ENCODE measurements around the gene ARL8A. TPM values are rescaled to one million over a fixed set of nuclear protein-coding genes. Genes with fewer than 3 reads are reported as not detected.

ARL8A gene
- total RNA-seq, 2 donors from 2014 or later = 30.3 to 57.0 TPM

DNA sequence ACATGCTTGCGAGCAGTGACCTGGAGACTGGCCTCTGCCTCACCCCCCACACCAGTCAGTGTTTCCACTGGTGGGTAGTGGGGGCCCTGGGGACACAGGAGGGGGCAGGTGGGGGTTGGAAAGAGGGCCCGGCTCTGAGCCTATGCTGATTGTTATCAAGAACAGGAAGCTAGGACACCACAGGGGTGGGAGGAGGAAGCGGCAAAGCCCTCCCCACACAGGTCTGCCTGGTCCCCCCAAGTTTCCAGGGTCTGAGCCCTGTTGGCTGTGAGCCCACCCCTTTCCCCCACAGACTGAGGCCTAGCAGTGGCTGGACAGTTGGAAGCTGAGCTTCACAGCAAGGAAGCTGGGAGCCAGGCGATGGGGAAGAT lies 17.5 kb upstream of the ARL8A start:
- intact Hi-C loops (cut with DNase I) = no loop called here
- no peak overlapping the region for H3K4me3 ChIP-seq

DNA sequence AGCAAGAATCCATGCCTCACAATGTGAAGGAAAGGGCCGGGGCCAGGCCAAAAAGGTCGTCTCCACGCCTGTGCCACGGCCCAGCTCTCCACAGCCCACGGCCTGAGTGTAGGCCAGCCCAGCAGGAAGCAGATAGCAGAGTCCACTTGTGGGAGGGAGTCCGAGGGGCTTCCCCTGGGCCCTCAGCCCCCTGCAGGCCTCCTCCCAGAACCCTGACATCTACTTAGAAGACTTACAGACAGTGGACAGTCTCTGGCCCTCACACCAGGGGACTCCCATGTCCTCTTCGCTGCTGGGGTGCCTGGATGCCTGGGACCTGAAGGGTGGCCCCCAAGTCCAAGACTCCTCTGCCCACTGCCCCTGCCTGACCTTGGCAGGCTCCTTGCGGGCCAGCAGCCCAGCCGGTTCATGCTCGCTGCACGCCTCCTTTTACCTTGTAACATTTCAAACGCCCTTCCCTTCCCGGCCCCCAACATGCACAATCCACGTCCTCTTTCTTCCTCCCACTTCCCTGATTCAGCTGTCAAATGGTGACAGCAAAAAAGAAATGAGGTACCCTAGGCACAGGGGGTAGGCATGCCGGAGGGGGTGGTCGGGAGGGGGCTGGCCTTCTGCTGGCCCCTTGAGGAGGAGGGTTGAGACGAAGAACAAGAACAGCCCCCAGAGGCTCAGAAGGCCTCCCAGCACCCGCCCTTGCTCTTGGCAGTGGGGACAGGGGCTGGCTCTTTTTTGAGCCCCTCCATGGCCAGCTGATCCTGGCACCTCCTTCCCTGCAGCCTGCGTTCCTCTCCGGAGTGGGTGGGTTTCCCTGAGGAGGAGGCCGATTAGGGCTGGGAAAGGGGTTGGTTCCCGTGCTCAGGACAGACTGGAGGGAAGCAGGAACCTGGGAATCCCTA lies 16.9 kb upstream of the ARL8A start:
- Histone ChIP-seq H3K9ac (ENCODE audit: low read depth in 2 of 2, low read length in 2 of 2) (peak overlapping the region; percentile 47 to 73), H3K4me1 (no peaks in the 10 kb centered on the region), H3K9me3 (no peaks in the 10 kb centered on the region), H3K4me3 (no peak overlapping the region), H3K27me3 (no peaks in the 10 kb centered on the region), H3K36me3 (no peaks in the 10 kb centered on the region), H3K27ac (peak overlapping the region; percentile 27)
- TF ChIP-seq, protein P1, sequence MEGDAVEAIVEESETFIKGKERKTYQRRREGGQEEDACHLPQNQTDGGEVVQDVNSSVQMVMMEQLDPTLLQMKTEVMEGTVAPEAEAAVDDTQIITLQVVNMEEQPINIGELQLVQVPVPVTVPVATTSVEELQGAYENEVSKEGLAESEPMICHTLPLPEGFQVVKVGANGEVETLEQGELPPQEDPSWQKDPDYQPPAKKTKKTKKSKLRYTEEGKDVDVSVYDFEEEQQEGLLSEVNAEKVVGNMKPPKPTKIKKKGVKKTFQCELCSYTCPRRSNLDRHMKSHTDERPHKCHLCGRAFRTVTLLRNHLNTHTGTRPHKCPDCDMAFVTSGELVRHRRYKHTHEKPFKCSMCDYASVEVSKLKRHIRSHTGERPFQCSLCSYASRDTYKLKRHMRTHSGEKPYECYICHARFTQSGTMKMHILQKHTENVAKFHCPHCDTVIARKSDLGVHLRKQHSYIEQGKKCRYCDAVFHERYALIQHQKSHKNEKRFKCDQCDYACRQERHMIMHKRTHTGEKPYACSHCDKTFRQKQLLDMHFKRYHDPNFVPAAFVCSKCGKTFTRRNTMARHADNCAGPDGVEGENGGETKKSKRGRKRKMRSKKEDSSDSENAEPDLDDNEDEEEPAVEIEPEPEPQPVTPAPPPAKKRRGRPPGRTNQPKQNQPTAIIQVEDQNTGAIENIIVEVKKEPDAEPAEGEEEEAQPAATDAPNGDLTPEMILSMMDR (IDR thresholded peaks at IDR 0.05) = no peak
- no peak for DNase-seq
- intact Hi-C loops (cut with DNase I) = no loop called here

More for the DNA sequence above, 17.5 kb upstream of the ARL8A start:
- H3K27ac ChIP-seq = peak overlapping the region; percentile 27
- no peaks in the 10 kb centered on the region for H3K4me1 ChIP-seq
- H3K36me3 ChIP-seq = no peaks in the 10 kb centered on the region
- no peak for DNase-seq
- H3K9me3 ChIP-seq = no peaks in the 10 kb centered on the region
- no peaks in the 10 kb centered on the region for H3K27me3 ChIP-seq
- H3K9ac ChIP-seq (ENCODE audit: low read depth in 2 of 2, low read length in 2 of 2) = no peak overlapping the region
- TF ChIP-seq, protein P1 (IDR thresholded peaks at IDR 0.05) = no peak

DNA sequence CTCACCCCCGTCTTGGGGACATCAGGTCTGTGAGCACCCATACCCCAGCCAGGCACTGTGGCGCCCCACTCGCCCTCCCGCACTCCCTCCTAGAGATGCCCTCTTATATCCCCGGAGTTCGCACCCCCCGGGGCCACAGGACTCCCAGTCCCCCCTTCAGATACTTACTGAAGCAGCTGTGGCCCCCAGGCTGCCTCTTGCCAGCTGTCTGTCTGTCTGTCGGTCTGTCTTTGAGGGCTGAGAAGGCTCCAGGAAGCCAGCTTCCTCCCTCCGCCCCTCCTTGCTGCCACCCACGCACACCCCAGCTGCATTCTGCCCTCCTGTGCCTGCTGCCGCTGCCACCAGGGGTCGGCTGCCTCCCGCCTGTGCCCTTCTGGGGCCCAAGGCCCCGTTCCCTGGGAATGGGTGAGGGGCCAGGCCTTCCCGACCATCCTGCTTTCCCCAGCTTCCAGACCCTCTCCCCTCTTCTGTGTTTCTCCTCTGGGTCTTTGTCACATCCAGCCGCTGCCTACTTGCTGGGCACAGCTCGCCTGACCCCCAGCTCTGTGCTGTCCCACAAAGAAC lies 15.9 kb upstream of the ARL8A start, which contains the start of gene PTPN7:
Gene PTPN7 (minus strand): TSS at position 226 of the 564 bp plus-strand sequence. CDS start 1,200 bp downstream, outside the sequence.
- peak within 1 kb of the TSS; percentile 57 for H3K27ac ChIP-seq
- no peaks in the 10 kb centered on the region for H3K4me1 ChIP-seq
- H3K9me3 ChIP-seq = no peaks in the 10 kb centered on the region
- TF ChIP-seq, protein P1 (IDR thresholded peaks at IDR 0.05) = no peak
- no peaks in the 10 kb centered on the region for H3K36me3 ChIP-seq
- intact Hi-C loops (cut with DNase I) = no loop called here
- peak within 1 kb of the TSS; percentile 35 for H3K4me3 ChIP-seq
- peak within 1 kb of the TSS; percentile 47 to 73 for H3K9ac ChIP-seq (ENCODE audit: low read depth in 2 of 2, low read length in 2 of 2)
- no peaks in the 10 kb centered on the region for H3K27me3 ChIP-seq
- DNase-seq = peak; percentile 49

GRCh38 chr1:202159534-202160371 lies 15.2 kb upstream of the ARL8A start:
- intact Hi-C loops (cut with DNase I) = no loop called here

More at GRCh38 chr1:202159534-202160371, 15.2 kb upstream of the ARL8A start:
- Histone ChIP-seq H3K4me1 (peaks cover 1% of the 10 kb centered on the region), H3K9me3 (no peaks in the 10 kb centered on the region), H3K27ac (peak overlapping the region; percentile 57), H3K9ac (ENCODE audit: low read depth in 2 of 2, low read length in 2 of 2) (peak overlapping the region; percentile 47 to 73), H3K27me3 (no peaks in the 10 kb centered on the region), H3K36me3 (no peaks in the 10 kb centered on the region), H3K4me3 (peak overlapping the region; percentile 35)
- TF ChIP-seq, protein P1 (IDR thresholded peaks at IDR 0.05) = no peak
- peak; percentile 46 for DNase-seq
